ENCODE measurements around the gene HOXA2.

DNA sequence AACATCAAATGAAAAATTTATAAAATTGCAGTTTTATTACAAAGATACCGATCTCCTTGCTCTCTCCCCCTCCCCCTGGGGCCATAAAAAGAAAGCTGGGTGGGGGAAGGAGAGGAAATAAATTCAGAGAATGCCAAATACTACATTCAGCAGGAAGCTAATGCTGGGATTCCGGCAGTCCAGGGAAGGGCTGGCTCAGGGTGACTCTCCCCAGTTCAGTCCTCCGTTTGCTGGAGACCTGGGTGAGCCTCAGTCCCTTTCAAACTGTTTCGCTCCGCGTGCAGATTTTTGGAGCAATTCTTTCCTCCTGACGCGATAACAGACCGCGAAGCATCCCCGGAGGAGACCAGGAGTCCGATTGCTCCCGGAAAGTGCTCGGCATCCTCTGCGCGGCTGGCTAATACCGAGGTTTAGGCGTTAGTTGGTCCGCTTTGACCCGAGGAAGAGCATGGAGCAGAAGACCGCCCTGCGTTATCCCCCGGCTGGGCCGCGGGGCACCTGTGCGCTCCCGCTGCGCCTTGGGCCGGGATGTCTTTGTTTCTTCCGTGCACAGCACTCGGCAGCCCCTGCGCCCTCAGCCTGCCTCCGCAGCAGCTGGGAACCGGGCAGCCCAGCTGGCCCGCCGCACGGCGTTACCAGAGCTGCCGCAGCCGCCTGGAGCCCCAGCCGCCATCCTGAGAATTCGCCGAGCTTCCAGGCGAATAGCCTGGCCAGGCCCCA, 3.9 kb upstream of the HOXA2 start:
- TF ChIP-seq, protein P1, sequence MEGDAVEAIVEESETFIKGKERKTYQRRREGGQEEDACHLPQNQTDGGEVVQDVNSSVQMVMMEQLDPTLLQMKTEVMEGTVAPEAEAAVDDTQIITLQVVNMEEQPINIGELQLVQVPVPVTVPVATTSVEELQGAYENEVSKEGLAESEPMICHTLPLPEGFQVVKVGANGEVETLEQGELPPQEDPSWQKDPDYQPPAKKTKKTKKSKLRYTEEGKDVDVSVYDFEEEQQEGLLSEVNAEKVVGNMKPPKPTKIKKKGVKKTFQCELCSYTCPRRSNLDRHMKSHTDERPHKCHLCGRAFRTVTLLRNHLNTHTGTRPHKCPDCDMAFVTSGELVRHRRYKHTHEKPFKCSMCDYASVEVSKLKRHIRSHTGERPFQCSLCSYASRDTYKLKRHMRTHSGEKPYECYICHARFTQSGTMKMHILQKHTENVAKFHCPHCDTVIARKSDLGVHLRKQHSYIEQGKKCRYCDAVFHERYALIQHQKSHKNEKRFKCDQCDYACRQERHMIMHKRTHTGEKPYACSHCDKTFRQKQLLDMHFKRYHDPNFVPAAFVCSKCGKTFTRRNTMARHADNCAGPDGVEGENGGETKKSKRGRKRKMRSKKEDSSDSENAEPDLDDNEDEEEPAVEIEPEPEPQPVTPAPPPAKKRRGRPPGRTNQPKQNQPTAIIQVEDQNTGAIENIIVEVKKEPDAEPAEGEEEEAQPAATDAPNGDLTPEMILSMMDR (IDR thresholded peaks at IDR 0.05; ENCODE audit: insufficient read depth, low read length, poor library complexity, severe bottlenecking), result no peak
- TF ChIP-seq EZH2phosphoT487 (conservative IDR thresholded peaks at IDR 0.05; ENCODE audit: low read length), result no peak

Data from SU-DHL-6 (cell line).